Raji (cell line): Measurements from ENCODE around the gene OR9Q1.

Experiments used
- POLR2A ChIP-seq: IDR thresholded peaks from 2 replicates; pipeline ENCODE4 v1.6.1; 2011; ENCODE audit warnings: low read depth, low read length, control low read depth; ENCODE audit not compliant: insufficient read depth

The OR9Q1 gene

DNA sequence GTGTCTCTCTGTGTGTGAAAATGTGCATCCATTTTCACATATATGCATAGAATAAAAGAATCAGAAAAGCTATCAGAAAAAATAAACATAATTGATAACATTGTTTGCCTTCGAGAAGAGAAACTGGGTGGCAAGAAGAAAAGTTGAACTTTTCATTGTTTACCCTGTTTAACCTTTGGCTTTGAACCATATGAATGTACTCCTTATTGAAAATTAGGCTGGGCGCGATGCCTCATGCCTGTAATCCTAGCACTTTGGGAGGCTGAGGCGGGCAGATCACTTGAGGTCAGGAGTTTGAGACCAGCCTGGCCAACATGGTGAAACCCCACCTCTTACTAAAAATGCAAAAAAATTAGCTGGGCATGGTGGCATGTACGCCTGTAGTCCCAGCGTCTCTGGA, 11.9 kb upstream of the OR9Q1 start:
- TF ChIP-seq POLR2A = no peak

DNA sequence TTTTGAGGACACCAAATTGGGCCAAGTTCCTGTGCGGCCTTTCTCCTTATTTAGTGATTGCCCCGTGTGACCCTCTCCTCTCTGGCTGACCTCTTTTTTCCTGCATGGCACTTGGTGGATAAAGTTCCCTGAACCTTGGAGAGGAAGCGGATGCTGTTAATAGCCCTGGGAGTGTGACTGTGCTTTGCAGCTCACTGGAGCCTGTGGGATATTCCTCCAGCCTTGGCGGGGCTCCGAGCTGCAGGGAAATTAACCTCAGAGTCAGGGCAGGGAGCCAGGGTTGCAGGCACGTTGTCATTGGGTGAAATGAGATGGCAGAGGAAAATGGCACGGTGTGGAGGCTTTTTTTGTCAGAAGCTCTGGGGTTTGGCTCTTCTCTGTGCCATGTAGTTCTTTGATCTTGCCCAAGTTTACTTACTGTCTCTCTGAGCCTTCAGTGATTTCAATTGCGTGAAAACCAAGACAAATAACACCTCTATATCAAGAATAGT, 965 bp downstream of the OR9Q1 start:
- TF ChIP-seq POLR2A = no peak

DNA sequence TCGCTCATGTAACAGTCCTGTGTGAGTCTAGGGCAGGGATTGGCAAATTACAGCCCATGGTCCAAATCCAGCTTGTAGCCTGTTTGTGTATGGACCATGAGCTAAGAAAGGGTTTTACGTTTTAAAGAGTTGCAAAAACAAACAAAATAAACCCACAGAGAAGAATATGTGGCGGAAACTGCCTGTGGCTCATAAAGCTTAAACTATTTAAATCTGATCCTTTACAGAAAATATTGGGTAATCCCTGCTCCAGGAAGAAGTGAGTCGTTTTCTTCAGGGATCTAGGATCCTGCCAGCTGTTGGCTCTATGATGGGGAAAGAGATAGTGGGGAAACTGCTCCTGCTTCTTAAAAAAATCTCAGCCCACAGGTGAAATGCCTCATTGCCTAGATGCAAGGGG, 3.7 kb downstream of the OR9Q1 start:
- TF ChIP-seq POLR2A = no peak

DNA sequence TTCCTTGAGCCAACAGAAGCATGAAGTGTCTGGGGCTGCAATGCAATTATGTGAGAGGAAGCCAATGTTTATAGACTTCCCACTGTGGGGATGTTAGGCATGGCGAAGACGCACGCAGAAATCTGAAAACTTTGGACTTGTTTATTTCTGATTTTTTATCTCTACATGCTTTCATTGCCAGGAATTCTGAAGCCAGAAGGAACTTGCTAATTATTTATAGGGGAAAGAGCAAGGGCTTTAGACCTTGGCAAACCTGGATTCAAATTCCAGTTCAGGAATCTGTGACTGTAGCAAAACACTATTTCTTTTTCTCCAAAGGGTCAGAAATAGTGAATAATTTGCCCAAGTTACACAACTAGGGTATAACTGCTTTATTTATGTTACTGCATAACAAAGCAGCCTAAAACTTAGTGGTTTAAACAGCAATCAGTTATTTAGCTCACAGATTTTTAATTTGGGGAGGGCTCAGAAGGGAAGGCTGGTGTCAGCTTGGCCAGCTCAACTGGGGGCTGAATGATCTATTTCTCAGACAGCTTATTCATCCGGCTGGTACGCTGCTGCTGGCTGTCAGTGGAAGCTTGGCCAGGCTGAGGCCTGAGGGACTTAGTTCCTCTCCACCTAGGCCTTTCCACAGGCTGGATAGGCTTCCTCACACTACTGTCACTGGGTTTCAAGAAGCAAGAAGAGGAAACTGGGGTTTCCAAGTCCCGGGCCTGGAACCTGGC, 5.2 kb downstream of the OR9Q1 start:
- no peak for TF ChIP-seq POLR2A

DNA sequence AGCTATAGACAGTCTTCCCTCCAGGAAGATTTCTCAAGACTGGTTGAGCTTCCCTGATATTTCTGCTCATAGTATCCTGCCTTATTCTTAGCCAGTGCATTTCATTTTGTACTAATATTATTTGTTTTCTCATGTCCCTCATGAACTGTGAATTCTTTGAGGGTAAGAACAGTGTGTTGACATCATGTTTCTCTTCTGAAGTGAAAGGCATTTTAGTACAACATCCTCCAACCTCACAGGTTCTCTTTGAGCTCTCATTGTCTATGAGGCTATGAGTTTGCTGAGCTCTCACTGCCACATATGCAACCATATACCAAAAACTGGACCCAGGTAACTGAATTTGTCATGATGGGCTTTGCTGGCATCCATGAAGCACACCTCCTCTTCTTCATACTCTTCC, 7.0 kb downstream of the OR9Q1 start, which contains the start of gene OR6Q1:
Gene OR6Q1, plus strand, starts transcription at position 301 of the 400 bp plus-strand sequence. Its CDS starts 0 bp downstream, at position 301.
- TF ChIP-seq POLR2A = no peak

DNA sequence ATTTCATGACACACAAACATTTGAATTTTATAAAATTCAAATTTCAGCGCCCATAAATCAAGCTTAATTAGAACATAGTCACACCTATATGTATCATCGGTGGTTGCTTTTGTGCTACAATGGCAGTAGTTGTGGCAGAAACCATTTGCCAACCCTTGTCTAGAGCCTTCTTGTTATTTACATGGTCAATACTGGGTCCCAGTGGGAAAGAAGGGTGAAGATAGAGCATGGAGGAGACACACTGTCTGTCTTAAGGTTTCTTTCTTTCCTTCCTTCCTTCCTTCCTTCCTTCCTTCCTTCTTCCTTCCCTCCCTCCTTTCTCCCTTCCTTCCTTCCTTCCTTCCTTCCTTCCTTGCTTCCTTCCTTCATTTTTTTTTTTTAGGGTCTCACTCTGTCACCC, 10.8 kb downstream of the OR9Q1 start:
- TF ChIP-seq POLR2A = no peak

DNA sequence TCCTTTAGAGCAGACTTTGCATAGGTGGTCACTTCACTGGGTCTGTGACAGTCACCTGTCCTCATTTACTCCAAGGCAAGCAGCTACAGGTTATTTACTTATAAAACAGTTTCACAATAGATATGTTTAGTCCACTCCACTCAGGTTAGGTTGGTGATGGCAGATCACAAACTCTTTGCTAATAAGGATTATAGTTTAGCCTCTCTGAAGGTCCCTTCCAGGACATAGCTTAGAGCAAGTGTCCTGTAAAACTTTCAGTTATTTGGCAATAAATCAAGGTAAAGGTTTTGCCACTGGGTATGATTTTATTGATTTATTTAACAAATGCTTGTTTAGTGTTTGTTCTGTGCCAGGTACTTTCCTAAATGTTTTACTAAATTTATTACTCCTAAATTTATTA, 15.9 kb downstream of the OR9Q1 start:
- no peak for TF ChIP-seq POLR2A

DNA sequence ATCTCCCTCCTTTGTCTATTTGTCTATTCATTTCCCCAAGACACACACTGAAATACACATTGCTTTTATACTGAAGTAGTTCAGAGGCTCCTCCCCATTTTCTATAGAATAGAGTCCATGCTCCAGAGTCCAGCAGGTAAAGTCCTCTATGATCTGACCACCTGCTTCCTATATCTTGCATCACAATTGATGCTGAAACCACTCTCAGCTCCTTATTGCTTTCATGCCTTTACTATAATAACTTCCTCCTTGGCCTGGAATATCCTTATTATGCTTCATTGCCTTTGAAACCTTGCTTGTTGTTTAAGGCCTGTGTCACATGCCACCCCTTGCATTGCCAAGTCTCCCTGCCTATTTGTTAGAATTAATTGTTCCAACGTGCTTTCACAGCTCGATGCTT, 19.7 kb downstream of the OR9Q1 start:
- no peak for TF ChIP-seq POLR2A

DNA sequence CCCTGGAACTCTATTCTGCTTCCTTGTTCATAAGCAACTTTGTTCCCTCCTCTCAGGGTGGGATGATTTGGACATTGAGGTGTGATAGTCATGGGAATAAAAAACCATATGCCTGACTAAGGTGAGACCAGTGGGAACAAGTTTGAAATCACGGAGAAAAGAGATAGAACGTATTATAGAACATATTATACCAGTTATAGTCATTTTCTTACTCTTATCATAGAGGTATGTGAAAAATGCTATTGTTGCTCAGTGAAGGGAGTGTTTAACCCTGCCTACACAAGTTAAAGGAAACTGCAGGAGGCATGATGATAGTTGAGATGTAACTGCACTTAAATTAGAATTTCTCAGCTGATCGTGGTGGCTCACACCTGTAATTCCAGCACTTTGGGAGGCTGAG, 22.6 kb downstream of the OR9Q1 start:
- no peak for TF ChIP-seq POLR2A

DNA sequence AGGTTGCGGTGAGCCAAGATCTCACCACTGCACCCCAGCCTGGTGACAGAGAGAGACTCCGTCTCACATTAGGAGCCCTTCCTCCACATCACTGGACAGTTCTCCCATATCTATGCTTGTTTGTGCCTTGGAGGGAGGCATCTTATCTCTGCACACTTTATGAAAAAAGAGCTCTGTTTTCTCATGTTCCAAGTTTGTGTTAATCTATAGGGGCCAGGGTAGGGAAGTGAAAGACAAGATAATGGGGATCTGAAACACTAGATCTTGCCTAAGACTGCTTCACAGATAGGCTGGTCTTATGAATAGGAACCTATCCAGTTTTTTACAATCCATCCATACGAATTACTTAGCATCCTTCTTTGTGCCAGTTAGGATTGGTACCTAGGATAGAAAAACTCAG, 24.1 kb downstream of the OR9Q1 start:
- TF ChIP-seq POLR2A = no peak

DNA sequence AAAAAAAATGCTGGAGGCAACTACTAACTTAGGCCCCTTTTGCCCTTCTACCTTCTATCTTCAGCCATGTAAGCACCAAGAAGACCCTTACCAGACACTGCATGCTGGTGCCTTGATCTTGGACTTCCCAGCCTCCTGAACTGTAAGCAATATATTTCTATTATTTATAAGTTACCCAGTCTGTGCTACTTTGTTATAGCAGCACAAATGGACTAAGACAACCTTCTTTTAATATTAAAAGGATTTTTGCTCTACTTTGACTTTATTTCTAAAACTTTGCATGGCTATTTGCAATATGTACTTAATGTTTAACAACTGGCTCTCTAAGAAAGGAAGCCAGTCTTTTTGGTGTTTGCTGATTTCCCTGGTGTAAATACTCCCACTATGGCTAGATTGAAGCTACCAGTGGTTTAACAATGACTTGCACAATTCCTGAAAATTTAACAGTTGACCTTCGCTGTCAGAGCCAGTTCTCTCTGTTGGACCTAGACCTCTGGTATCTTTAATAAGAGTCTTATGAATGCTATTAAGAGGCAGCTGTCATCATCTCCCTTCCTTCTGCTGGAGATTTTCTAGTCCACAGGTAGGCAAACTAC, 32.2 kb downstream of the OR9Q1 start:
- no peak for TF ChIP-seq POLR2A

DNA sequence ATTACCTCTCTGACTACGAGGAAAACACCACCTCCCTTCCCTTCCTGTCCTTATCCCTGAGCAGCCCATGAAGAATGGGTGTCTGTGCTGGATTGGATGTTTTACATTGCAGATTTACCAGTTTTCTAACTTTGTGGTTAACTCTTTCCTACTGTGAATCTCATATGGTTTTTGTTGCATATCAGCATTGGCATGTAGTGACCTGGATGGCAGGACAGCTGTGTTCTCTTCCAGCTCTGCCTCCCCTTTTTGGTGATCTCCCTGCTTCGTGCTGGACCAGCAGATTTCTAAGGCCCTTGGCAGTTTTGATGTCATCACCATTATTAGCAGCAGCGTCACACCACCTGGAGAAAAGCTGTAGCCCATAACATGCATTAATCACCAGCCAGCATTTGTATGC, 33.8 kb downstream of the OR9Q1 start:
- no peak for TF ChIP-seq POLR2A

DNA sequence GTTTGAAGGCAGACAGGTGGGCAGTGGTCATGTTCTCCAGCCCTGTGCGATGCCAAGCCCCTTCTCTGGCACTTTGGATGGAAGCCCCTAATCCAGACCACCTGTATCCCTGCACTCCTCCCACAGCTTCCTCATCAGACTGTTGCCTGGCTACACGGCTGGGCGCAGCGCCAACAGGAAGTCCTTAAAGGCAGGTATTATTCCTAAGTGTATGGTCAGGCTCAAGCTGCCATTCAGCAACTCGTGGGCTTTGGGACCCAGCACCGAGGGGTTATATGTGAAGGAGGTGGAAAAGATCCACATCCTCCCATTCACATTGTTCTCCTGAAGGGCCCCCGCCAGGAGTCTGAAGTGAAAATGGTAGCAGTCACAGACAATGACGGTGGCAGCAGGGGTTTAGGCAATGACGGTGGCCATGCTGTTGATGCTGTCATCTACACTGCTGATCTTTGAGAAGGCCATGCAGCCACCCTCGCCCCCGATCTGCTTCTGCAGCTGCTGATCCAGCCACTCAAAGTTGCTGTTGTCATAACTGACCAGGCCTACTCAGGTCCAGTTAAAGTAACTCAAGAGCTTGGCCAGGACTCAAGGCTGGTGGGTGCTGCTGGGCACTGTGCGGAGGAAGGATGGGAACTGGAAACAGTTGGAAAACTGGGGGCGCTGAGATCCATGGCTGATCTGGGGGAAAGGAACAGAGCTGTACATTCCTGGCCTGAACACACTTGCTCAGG, 34.8 kb downstream of the OR9Q1 start:
- no peak for TF ChIP-seq POLR2A

DNA sequence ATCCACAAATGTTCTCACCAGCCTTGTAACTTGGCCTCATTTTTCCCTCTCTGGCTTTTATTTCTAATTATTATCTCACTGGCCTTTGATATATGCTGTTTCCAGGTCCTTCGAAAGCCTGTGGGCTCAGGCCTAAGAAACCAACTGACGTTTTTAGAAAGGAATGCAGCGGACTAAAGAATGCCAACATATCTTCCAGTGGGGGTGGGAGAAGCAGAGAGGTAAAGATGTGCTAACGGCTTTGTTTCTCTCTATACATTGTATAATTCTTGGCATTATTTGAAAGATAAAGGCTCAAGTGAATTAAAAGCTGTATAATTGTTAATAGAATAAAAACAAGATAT, 35.3 kb downstream of the OR9Q1 start:
- TF ChIP-seq POLR2A = no peak

DNA sequence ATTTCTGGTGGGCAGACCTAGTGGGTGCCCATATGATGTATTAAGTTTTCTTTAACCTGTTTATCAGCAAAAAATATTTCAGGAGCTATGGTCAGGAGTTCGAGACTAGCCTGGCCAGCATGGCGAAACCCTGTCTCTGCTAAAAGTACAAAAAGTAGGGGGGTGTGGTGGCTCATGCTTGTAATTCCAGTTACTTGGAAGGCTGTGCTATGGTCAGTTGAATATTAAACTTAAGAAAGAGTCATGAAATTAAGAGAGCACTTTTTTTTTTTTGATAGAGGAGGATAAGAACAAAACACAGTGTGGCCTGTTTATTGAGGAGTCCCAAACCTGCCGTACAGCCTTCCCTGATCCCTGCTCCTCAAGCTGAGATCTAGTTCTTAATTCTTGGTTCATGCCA, 36.9 kb downstream of the OR9Q1 start:
- TF ChIP-seq POLR2A = no peak

DNA sequence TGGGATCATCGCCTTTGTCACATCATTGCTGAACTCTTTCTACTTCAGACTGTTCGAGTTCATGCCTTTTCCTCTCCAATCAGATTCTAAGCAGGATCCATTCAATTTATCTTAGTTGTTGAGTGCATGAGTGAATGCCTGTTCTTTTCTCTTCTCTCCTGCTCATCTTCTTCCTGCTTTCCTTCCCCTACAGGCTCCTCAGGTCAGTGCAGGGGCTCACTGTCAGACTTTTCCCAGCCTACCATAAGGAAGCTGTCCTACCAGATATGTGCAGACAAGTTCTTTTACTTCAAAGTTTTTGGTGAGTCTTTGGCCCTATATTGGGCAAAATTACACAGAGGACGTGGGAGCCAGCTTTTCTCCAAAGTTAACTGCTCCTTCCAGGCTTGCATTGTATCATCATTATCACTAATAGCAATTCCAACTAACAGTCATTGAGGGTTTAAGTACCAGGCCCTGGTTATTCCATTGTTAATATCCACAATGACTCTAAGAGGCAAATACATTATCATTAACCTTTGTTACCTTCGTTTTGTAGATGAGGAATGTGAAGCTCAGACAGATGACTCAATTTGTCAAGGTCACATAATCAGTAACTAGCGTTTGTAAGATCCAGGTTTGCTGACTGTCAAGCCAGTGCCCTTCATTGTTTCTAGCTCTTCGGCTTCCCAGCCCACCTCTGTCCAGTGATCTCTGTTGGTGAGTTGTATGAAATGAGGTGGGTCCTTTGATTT, 37.4 kb downstream of the OR9Q1 start:
- no peak for TF ChIP-seq POLR2A

DNA sequence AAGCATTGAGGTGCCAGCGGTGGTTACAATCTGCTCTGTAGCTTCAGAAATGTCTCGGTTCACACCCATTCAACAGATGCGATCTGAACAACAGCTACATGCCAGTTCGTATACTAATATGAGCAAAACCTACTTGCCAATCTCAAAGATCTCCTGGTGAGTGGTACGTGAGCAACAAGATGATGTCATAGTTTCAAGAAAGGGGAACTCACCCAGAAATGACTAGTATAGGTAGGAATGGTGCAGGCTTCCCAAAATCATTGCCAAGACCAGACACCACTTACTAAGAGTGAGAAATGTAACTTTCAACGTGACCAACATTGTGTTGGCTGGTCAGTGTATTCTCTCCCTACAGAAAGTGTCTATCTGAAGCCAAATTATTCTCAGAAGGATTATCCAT, 38.1 kb downstream of the OR9Q1 start:
- TF ChIP-seq POLR2A = no peak
